ENCODE data around the gene RC3H2.

Gene RC3H2

DNA sequence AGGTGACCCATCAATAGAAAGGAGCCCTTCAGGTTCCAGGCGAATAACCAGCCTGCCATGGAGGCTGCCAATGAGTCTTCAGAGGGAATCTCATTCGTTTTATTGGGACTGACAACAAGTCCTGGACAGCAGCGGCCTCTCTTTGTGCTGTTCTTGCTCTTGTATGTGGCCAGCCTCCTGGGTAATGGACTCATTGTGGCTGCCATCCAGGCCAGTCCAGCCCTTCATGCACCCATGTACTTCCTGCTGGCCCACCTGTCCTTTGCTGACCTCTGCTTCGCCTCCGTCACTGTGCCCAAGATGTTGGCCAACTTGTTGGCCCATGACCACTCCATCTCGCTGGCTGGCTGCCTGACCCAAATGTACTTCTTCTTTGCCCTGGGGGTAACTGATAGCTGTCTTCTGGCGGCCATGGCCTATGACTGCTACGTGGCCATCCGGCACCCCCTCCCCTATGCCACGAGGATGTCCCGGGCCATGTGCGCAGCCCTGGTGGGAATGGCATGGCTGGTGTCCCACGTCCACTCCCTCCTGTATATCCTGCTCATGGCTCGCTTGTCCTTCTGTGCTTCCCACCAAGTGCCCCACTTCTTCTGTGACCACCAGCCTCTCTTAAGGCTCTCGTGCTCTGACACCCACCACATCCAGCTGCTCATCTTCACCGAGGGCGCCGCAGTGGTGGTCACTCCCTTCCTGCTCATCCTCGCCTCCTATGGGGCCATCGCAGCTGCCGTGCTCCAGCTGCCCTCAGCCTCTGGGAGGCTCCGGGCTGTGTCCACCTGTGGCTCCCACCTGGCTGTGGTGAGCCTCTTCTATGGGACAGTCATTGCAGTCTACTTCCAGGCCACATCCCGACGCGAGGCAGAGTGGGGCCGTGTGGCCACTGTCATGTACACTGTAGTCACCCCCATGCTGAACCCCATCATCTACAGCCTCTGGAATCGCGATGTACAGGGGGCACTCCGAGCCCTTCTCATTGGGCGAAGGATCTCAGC, 104.8 kb downstream of the RC3H2 start, which contains the start of gene OR1K1:
Gene OR1K1, plus strand, starts transcription at position 58 of the 995 bp plus-strand sequence. Its CDS starts 0 bp downstream, at position 58.
- POLR2A ChIA-PET = no interaction called here

DNA sequence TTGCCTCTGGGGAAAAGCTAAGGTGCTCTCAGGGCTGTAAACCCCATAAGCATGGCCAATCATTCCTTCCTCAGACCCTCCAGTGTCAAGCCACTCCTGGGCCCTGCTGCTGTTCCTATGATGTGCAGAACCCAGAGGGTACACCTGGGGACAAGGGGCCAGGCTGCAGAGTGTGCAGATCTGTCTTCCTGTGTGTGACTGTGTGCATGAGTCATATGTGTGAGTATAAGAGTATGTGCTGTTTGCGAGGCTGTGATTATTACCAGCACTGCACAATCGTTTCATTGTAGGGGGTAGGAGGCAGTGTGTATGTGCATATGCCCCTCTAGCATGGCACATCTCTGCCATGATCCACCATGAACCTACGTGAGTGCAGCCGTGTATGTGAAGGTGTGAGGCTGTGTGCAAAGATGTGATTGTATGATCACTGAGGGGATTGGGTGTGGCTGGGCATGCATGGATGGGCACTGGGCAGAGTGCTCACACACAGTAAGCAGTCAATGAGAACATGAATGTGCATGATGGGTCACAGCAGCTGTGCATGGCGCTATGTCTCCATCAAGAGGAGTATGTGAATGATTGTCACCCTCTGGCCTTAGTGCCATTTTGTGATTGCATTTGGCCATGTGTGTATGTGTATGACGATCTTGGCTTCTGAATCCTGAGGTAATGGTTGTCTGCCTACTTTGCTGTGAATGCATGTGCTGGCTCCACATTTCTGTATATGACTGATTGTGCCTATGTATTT, 107.7 kb downstream of the RC3H2 start:
- no peak for DNase-seq (ENCODE audit: extremely low spot score)
- ChIA-PET POLR2A (no interaction called here), CTCF (no interaction called here)
- TF ChIP-seq, protein P1, sequence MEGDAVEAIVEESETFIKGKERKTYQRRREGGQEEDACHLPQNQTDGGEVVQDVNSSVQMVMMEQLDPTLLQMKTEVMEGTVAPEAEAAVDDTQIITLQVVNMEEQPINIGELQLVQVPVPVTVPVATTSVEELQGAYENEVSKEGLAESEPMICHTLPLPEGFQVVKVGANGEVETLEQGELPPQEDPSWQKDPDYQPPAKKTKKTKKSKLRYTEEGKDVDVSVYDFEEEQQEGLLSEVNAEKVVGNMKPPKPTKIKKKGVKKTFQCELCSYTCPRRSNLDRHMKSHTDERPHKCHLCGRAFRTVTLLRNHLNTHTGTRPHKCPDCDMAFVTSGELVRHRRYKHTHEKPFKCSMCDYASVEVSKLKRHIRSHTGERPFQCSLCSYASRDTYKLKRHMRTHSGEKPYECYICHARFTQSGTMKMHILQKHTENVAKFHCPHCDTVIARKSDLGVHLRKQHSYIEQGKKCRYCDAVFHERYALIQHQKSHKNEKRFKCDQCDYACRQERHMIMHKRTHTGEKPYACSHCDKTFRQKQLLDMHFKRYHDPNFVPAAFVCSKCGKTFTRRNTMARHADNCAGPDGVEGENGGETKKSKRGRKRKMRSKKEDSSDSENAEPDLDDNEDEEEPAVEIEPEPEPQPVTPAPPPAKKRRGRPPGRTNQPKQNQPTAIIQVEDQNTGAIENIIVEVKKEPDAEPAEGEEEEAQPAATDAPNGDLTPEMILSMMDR (IDR thresholded peaks at IDR 0.05; ENCODE audit: control extremely low read depth, extremely low read depth, low read depth, missing control alignments) = no peak

More for the DNA sequence above, 104.8 kb downstream of the RC3H2 start, which contains the start of gene OR1K1:
- no peak for DNase-seq (ENCODE audit: extremely low spot score)
- TF ChIP-seq, protein P1 (IDR thresholded peaks at IDR 0.05; ENCODE audit: control extremely low read depth, extremely low read depth, low read depth, missing control alignments) = no peak
- CTCF ChIA-PET = no interaction called here

Data from GM10248 (cell line).